ENCODE measurements around the gene EIF1AY.
A peak's percentile ranks its signal among the peaks of the same experiment; 100 is the strongest.
"Not testable (repeated sequence)": the region's sequence is repeated elsewhere in the genome, so short reads cannot be mapped to it uniquely, and the experiment has no call there.

The EIF1AY gene

GRCh38 chrY:20575531-20576121 is at the start of gene EIF1AY:
Gene EIF1AY (plus strand): TSS chrY:20575776. CDS start chrY:20575872, 96 bp downstream.
- DNase-seq (ENCODE audit: low read depth): peak; percentile 95

- DNase-seq (ENCODE audit: low read depth): no peak
Measured at GRCh38 chrY:20528435-20528834, 47.1 kb upstream of the EIF1AY start.

GRCh38 chrY:20538186-20538585 is 37.4 kb upstream of the EIF1AY start:
- DNase-seq (ENCODE audit: low read depth): no peak

GRCh38 chrY:20538933-20539332 is 36.6 kb upstream of the EIF1AY start:
- DNase-seq (ENCODE audit: low read depth): no peak

GRCh38 chrY:20544451-20544960 is 31.1 kb upstream of the EIF1AY start:
- DNase-seq (ENCODE audit: low read depth): no peak

- DNase-seq (ENCODE audit: low read depth): no peak
Measured at GRCh38 chrY:20546071-20546470, 29.5 kb upstream of the EIF1AY start.

- no peak for DNase-seq (ENCODE audit: low read depth)
Measured at GRCh38 chrY:20549289-20549688, 26.3 kb upstream of the EIF1AY start.

- DNase-seq (ENCODE audit: low read depth): no peak
Measured at GRCh38 chrY:20551840-20552239, 23.7 kb upstream of the EIF1AY start.

GRCh38 chrY:20552764-20553323 is 22.7 kb upstream of the EIF1AY start:
- not testable (repeated sequence) for DNase-seq (ENCODE audit: low read depth)

- no peak for DNase-seq (ENCODE audit: low read depth)
Measured at GRCh38 chrY:20555820-20556219, 19.8 kb upstream of the EIF1AY start.

- DNase-seq (ENCODE audit: low read depth): peak; percentile 38
Measured at GRCh38 chrY:20558677-20559076, 16.9 kb upstream of the EIF1AY start.

GRCh38 chrY:20559873-20560512 is 15.6 kb upstream of the EIF1AY start:
- no peak for DNase-seq (ENCODE audit: low read depth)

- DNase-seq (ENCODE audit: low read depth): no peak
Measured at GRCh38 chrY:20571306-20571705, 4.3 kb upstream of the EIF1AY start.

GRCh38 chrY:20576506-20576905 is 930 bp downstream of the EIF1AY start:
- peak; percentile 18 for DNase-seq (ENCODE audit: low read depth)

- no peak for DNase-seq (ENCODE audit: low read depth)
Measured at GRCh38 chrY:20578206-20578605, 2.6 kb downstream of the EIF1AY start.

GRCh38 chrY:20581687-20582086 is 6.1 kb downstream of the EIF1AY start:
- DNase-seq (ENCODE audit: low read depth): no peak

GRCh38 chrY:20586161-20586560 is 10.6 kb downstream of the EIF1AY start:
- DNase-seq (ENCODE audit: low read depth): peak; percentile 58
